ENCODE measurements around the gene SLC27A3.

SLC27A3 gene

GRCh38 chr1:153748903-153749302 is 26.3 kb upstream of the SLC27A3 start:
- no peak overlapping the region for H3K4me3 ChIP-seq (ENCODE audit: control insufficient read depth, low read depth, low read length)
- no peak for TF ChIP-seq CTCF (IDR thresholded peaks at IDR 0.05; ENCODE audit: control insufficient read depth, insufficient read depth, low read depth, low read length, missing control alignments)
- no peak for DNase-seq (ENCODE audit: low read depth)

GRCh38 chr1:153749408-153750005 is 25.7 kb upstream of the SLC27A3 start:
- no peak overlapping the region for H3K4me3 ChIP-seq (ENCODE audit: control insufficient read depth, low read depth, low read length)
- peak; percentile 43 for DNase-seq (ENCODE audit: low read depth)
- TF ChIP-seq CTCF (IDR thresholded peaks at IDR 0.05; ENCODE audit: control insufficient read depth, insufficient read depth, low read depth, low read length, missing control alignments) = peak; percentile 97

- peak; percentile 9 for TF ChIP-seq CTCF (IDR thresholded peaks at IDR 0.05; ENCODE audit: control insufficient read depth, insufficient read depth, low read depth, low read length, missing control alignments)
- no peak for DNase-seq (ENCODE audit: low read depth)
- no peak overlapping the region for H3K4me3 ChIP-seq (ENCODE audit: control insufficient read depth, low read depth, low read length)
These were observed 24.9 kb upstream of the SLC27A3 start for GRCh38 chr1:153750026-153750995.

GRCh38 chr1:153752072-153752471 is 23.1 kb upstream of the SLC27A3 start:
- no peak for DNase-seq (ENCODE audit: low read depth)
- TF ChIP-seq CTCF (IDR thresholded peaks at IDR 0.05; ENCODE audit: control insufficient read depth, insufficient read depth, low read depth, low read length, missing control alignments) = no peak
- no peak overlapping the region for H3K4me3 ChIP-seq (ENCODE audit: control insufficient read depth, low read depth, low read length)

GRCh38 chr1:153752571-153753195 is 22.5 kb upstream of the SLC27A3 start:
- H3K4me3 ChIP-seq (ENCODE audit: control insufficient read depth, low read depth, low read length) = no peak overlapping the region
- no peak for TF ChIP-seq CTCF (IDR thresholded peaks at IDR 0.05; ENCODE audit: control insufficient read depth, insufficient read depth, low read depth, low read length, missing control alignments)
- no peak for DNase-seq (ENCODE audit: low read depth)

- H3K4me3 ChIP-seq (ENCODE audit: control insufficient read depth, low read depth, low read length) = no peak overlapping the region
- DNase-seq (ENCODE audit: low read depth) = no peak
- TF ChIP-seq CTCF (IDR thresholded peaks at IDR 0.05; ENCODE audit: control insufficient read depth, insufficient read depth, low read depth, low read length, missing control alignments) = no peak
These were observed 20.9 kb upstream of the SLC27A3 start for GRCh38 chr1:153754266-153754665.

Measured in AG09309 (cell line).